GM18499 (cell line): ENCODE measurements around the gene KIF4B.
"Not testable (repeated sequence)": the region's sequence is repeated elsewhere in the genome, so short reads cannot be mapped to it uniquely, and the experiment has no call there.

Experiments
- ATAC-seq: cut with Tn5 transposase; IDR thresholded peaks from one replicate; pipeline ENCODE4 v1.9.1; 2021; ENCODE audit warnings: moderate number of reproducible peaks; ENCODE audit not compliant: insufficient read depth, unreplicated experiment

Gene KIF4B

GRCh38 chr5:155013526-155013925, at the start of gene KIF4B:
Gene KIF4B (plus strand): TSS chr5:155013755. CDS start chr5:155013860, 105 bp downstream.
- no peak for ATAC-seq

DNA sequence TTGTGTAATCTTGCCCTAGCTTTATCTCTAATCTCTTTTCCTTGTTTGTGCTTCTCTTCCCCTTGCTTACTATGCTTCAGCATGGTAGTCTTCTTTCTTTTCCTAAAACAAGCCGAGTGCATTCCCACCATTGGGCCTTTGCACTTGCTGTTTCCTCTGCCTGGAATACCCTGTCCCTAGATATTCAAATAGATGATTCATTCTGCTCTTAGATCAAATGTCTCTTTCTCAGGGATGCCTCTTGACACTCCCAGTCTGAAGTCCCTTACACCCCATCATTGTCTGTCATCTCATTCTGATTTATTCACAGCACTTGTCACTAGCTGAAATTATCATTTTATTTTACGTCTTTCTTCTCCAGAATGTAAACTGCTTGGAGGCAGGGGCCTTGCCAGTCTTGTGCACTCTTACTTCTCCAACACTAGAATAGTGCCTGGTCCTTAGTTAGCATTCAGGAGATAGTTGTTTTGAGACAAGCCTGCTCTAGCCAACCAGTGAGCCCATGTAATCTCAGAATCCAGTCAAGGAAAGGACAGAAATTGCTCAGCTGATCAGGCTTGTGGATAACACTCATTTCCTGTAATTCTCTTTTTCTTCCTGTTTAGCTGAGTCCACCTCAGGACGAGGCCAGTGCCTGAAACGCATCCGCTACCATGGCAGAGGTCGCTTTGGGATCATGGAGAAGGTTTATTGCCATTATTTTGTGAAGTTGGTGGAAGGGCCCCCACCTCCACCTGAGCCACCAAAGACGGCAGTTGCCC, 47.3 kb upstream of the KIF4B start:
- ATAC-seq = no peak

- ATAC-seq = no peak
Observed at GRCh38 chr5:154966874-154967273, 46.7 kb upstream of the KIF4B start.

GRCh38 chr5:154967421-154968024, 46.0 kb upstream of the KIF4B start:
- no peak for ATAC-seq

DNA sequence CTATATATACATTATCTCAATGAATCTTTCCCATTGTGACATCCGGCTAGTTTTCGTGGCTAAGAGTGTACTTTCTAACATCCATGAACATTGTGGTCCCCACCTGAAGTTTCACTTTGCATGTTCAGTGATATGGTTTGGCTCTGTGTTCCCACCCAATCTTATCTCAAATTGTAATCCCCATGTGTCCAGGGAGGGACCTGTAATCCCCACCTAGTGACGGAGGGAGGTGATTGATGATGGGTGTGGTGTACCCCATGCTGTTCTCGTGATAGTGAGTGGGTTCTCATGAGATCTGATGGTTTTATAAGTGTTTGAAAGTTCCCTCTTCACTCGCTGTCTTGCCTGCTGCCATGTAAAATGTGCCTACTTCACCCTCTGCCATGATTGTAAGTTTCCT, 44.6 kb upstream of the KIF4B start:
- ATAC-seq = no peak

GRCh38 chr5:154970759-154971158, 42.8 kb upstream of the KIF4B start:
- ATAC-seq = no peak

DNA sequence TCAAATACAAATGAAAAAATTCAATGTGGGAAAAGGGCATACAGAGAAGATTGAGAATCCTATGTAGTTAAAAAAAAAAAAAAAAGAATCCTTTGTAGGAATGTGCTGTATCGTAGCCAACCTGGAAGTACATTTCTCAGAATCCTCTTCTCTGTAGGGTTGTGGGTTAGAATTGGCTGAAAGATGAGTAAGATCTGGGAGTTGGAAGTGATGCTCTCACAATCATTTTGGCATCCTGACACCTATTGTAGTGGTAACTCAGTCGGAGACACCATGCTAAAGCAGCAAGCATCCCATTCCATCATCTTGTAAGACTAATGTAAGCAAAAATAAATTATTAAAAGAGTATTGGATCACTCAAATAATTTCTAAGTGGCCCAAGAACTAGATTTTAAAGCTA, 42.1 kb upstream of the KIF4B start:
- no peak for ATAC-seq

DNA sequence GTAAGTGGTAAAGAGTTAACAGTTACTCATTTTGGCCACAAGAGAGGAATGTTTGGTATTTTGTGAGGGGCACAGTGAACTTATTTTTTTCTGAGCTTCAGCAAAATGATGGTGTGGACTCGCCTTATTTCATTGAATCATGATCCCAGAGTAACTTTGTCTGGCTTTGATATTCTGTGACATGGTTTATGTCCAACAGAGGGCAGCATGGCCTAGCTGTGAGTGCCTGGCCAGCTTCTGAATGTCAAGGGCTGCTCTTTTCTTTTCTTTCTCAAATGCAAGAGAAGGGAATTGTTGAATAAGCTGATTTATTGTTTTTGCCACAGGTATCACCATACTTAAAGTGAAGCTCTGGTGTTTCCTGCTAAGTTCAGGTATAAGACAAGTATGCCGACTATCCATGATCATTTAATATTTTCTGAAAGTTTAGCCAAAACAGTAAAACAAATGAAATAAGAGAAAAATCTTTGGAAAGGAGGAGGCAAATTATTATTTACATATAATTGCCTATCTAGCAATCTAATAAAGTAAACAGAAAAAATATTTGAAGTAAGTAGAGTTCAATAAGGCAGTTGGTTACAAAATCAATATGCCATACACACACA, 41.0 kb upstream of the KIF4B start:
- no peak for ATAC-seq

GRCh38 chr5:154976082-154976481, 37.5 kb upstream of the KIF4B start:
- ATAC-seq = not testable (repeated sequence)

GRCh38 chr5:154977409-154977808, 36.1 kb upstream of the KIF4B start:
- no peak for ATAC-seq

GRCh38 chr5:154978294-154978693, 35.3 kb upstream of the KIF4B start:
- not testable (repeated sequence) for ATAC-seq

- ATAC-seq = no peak
Observed at GRCh38 chr5:154984946-154985516, 28.5 kb upstream of the KIF4B start.

- no peak for ATAC-seq
Observed at GRCh38 chr5:154986151-154986550, 27.4 kb upstream of the KIF4B start.

DNA sequence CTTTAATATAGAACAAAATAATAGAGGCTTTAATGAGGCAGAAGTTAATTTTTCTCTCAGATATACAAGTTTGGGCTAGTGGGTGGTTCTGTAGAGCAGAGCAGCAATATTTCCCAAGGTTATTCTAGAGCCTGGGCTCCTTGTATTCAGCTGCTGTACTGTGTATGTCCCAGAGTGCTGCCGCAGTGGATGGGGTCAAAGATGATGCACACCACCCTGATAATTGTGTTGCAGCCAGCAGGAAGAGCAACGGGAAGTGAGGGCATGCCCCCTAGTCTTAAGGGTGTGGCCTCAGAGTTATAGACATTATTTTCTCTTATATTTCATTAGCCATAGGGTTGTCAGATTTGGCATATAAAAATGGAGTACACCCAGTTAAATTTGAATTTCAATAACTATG, 23.9 kb upstream of the KIF4B start:
- no peak for ATAC-seq

DNA sequence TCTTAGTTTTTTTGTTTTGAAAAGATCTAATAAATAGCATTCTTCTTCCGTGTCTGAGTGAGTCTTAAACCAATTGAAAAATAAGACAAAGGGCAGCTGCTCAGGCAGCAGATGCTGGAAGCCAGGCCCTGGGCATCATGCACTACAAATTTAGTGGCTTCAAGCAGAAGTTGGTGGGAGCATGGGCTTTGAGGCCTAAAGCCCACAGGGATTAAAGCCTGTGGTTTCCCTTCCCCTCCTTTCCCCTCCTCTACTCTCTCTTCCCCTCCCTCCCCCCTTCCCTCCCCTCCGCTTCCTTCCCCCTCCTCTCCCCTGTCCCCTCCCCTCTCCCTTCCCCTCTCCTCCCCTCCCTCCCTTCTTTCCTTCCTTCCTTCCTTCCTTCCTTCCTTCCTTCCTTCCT, 20.1 kb upstream of the KIF4B start:
- no peak for ATAC-seq

GRCh38 chr5:154995679-154996078, 17.9 kb upstream of the KIF4B start:
- no peak for ATAC-seq

- ATAC-seq = no peak
Observed at GRCh38 chr5:154997746-154998145, 15.8 kb upstream of the KIF4B start.

- no peak for ATAC-seq
Observed at GRCh38 chr5:154999865-155000264, 13.7 kb upstream of the KIF4B start.

- no peak for ATAC-seq
Observed at GRCh38 chr5:155001523-155001922, 12.0 kb upstream of the KIF4B start.

DNA sequence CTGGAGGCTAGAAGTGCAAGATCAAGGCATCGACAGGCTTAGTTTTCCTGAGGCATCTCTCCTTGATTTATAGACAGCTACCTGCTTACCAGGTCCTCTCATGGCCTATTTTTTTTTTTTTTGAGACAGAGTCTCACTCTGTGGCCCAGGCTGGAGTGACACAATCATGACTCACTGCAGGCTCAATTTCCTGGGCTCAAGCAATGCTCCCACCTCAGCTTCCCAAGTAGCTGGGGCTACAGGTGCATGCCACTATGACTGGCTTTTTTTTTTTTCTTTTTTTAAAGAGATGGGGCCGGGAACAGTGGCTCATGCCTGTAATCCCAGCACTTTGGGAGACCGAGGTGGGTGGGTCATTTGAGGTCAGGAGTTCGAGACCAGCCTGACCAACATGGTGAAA, 10.8 kb upstream of the KIF4B start:
- not testable (repeated sequence) for ATAC-seq

GRCh38 chr5:155004138-155004744, 9.3 kb upstream of the KIF4B start:
- ATAC-seq = no peak
